Measurements from ENCODE around the gene TAS2R43.
"Not testable (repeated sequence)": the region's sequence is repeated elsewhere in the genome, so short reads cannot be mapped to it uniquely, and the experiment has no call there.

TAS2R43 gene

GRCh38 chr12:11092128-11092527, at the start of gene TAS2R43:
TAS2R43 (minus strand) TSS chr12:11092313; CDS start chr12:11092229, 84 bp downstream.
- no peak for FAIRE-seq

GRCh38 chr12:11136075-11136474, 44.0 kb upstream of the TAS2R43 start:
- no peak for DNase-seq (ENCODE audit: insufficient read length, low spot score)
- no peak for FAIRE-seq

More at GRCh38 chr12:11092128-11092527, at the start of gene TAS2R43:
- no peak for DNase-seq (ENCODE audit: insufficient read length, low spot score)

- no peak for DNase-seq (ENCODE audit: insufficient read length, low spot score)
Measured at GRCh38 chr12:11134305-11134704, 42.2 kb upstream of the TAS2R43 start, which contains the start of gene TAS2R30. TAS2R30 (minus strand) TSS chr12:11134644; CDS start chr12:11134244, 400 bp downstream.

GRCh38 chr12:11133816-11134215, 41.7 kb upstream of the TAS2R43 start:
- FAIRE-seq (no peak), DNase-seq (ENCODE audit: insufficient read length, low spot score) (no peak)

More at GRCh38 chr12:11134305-11134704, 42.2 kb upstream of the TAS2R43 start, which contains the start of gene TAS2R30:
- no peak for FAIRE-seq

GRCh38 chr12:11133162-11133561, 41.0 kb upstream of the TAS2R43 start:
- FAIRE-seq = no peak
- no peak for DNase-seq (ENCODE audit: insufficient read length, low spot score)

GRCh38 chr12:11130999-11131398, 38.9 kb upstream of the TAS2R43 start:
- FAIRE-seq (no peak), DNase-seq (ENCODE audit: insufficient read length, low spot score) (no peak)

GRCh38 chr12:11130382-11130781, 38.3 kb upstream of the TAS2R43 start:
- FAIRE-seq (peak; percentile 20), DNase-seq (ENCODE audit: insufficient read length, low spot score) (no peak)

GRCh38 chr12:11114130-11114529, 22.0 kb upstream of the TAS2R43 start:
- DNase-seq (ENCODE audit: insufficient read length, low spot score); FAIRE-seq: not testable (repeated sequence)

GRCh38 chr12:11111213-11111612, 19.1 kb upstream of the TAS2R43 start:
- not testable (repeated sequence) for DNase-seq (ENCODE audit: insufficient read length, low spot score); FAIRE-seq

- no peak for FAIRE-seq
- no peak for DNase-seq (ENCODE audit: insufficient read length, low spot score)
Measured at GRCh38 chr12:11108862-11109261, 16.7 kb upstream of the TAS2R43 start.

GRCh38 chr12:11107719-11108118, 15.6 kb upstream of the TAS2R43 start:
- no peak for DNase-seq (ENCODE audit: insufficient read length, low spot score)
- FAIRE-seq = no peak

- no peak for FAIRE-seq
Measured at GRCh38 chr12:11106288-11106687, 14.2 kb upstream of the TAS2R43 start.

GRCh38 chr12:11105546-11105945, 13.4 kb upstream of the TAS2R43 start:
- DNase-seq (ENCODE audit: insufficient read length, low spot score) = no peak
- no peak for FAIRE-seq

More at GRCh38 chr12:11106288-11106687, 14.2 kb upstream of the TAS2R43 start:
- no peak for DNase-seq (ENCODE audit: insufficient read length, low spot score)

GRCh38 chr12:11094910-11095309, 2.8 kb upstream of the TAS2R43 start:
- not testable (repeated sequence) for DNase-seq (ENCODE audit: insufficient read length, low spot score); FAIRE-seq

GRCh38 chr12:11089246-11089645, 2.9 kb downstream of the TAS2R43 start:
- DNase-seq (ENCODE audit: insufficient read length, low spot score) (no peak), FAIRE-seq (no peak)

- DNase-seq (ENCODE audit: insufficient read length, low spot score) (no peak), FAIRE-seq (no peak)
Measured at GRCh38 chr12:11085419-11085818, 6.7 kb downstream of the TAS2R43 start.

- DNase-seq (ENCODE audit: insufficient read length, low spot score) (no peak), FAIRE-seq (no peak)
Measured at GRCh38 chr12:11081987-11082386, 10.1 kb downstream of the TAS2R43 start.

- DNase-seq (ENCODE audit: insufficient read length, low spot score) (no peak), FAIRE-seq (no peak)
Measured at GRCh38 chr12:11078246-11078645, 13.9 kb downstream of the TAS2R43 start.

- DNase-seq (ENCODE audit: insufficient read length, low spot score) (no peak), FAIRE-seq (no peak)
Measured at GRCh38 chr12:11075642-11076041, 16.5 kb downstream of the TAS2R43 start.

- no peak for FAIRE-seq
- DNase-seq (ENCODE audit: insufficient read length, low spot score) = no peak
Measured at GRCh38 chr12:11071414-11071813, 20.7 kb downstream of the TAS2R43 start.

- DNase-seq (ENCODE audit: insufficient read length, low spot score) (no peak), FAIRE-seq (no peak)
Measured at GRCh38 chr12:11070999-11071398, 21.1 kb downstream of the TAS2R43 start.

- FAIRE-seq = no peak
- no peak for DNase-seq (ENCODE audit: insufficient read length, low spot score)
Measured at GRCh38 chr12:11069854-11070365, 22.2 kb downstream of the TAS2R43 start.

GRCh38 chr12:11067514-11067913, 24.6 kb downstream of the TAS2R43 start:
- no peak for DNase-seq (ENCODE audit: insufficient read length, low spot score)

More at GRCh38 chr12:11067514-11067913, 24.6 kb downstream of the TAS2R43 start:
- FAIRE-seq = no peak
